HG03064 (cell line): Measurements from ENCODE around the gene CREBBP.

ENCODE experiments used
- ATAC-seq: cut with Tn5 transposase; IDR thresholded peaks from one replicate; pipeline ENCODE4 v1.9.1; 2021; ENCODE audit warnings: low read depth; ENCODE audit not compliant: unreplicated experiment

CREBBP gene

GRCh38 chr16:3744018-3744417 is 136.5 kb downstream of the CREBBP start:
- ATAC-seq: no peak

- no peak for ATAC-seq
These were observed 139.6 kb downstream of the CREBBP start for GRCh38 chr16:3740934-3741333.

GRCh38 chr16:3740186-3740585 is 140.3 kb downstream of the CREBBP start:
- no peak for ATAC-seq

DNA sequence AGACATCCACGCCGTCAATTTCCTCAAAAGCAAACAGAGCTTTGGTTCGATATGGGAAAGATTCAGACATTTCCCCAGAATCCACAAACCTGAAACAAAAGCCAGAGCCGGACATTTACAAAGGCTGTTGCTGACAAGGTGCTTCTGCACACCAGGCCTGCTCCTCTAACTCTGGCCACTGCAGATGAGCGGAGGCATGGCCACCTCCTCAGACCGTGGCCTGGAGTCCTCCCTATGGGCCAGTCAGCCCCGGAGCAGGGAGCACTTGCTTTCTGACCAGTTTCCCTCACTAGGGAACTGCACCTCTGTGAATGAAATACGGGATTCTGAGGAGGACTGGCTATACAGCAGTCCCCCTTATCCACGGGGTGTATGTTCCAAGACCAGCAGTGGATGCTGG is 140.9 kb downstream of the CREBBP start:
- no peak for ATAC-seq

DNA sequence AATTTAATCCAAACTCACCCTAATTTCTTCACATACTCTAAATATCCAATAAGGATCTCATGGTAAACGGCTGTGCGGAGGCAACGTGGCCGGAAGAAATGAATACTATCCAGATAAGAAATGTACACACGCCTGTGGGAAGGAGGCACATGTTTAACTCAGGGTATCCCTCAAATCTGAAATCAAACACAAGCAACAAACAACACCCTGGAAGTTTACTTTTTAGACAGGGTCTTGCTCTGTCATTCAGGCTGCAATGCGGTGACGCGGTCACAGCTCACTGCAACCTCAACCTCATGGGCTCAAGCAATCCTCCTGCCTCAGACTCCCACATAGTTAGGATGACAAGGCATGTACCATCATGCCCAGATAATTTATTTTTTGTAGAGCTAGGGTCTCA is 142.0 kb downstream of the CREBBP start:
- ATAC-seq: no peak

DNA sequence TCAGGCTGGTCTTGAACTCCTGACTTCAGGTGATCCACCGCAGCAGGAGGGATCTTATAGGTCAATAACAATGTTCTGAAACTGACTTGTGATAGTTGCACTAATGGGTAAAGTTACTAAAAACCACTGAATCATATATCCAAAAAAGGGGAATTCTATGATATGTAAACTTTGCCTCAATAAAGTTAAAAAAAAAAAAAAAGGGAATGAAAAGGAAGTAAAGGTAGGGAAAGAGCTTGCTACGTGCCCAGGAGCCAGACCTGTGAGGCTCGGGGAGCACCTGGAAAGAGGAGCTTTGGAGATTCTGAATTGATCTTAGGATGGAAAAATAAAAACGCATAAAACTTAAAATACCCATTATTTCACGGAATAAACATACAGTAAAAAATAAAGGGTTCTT is 142.4 kb downstream of the CREBBP start:
- ATAC-seq: no peak

- no peak for ATAC-seq
These were observed 143.3 kb downstream of the CREBBP start for GRCh38 chr16:3737181-3737580.

GRCh38 chr16:3736116-3736515 is 144.4 kb downstream of the CREBBP start:
- ATAC-seq: no peak

DNA sequence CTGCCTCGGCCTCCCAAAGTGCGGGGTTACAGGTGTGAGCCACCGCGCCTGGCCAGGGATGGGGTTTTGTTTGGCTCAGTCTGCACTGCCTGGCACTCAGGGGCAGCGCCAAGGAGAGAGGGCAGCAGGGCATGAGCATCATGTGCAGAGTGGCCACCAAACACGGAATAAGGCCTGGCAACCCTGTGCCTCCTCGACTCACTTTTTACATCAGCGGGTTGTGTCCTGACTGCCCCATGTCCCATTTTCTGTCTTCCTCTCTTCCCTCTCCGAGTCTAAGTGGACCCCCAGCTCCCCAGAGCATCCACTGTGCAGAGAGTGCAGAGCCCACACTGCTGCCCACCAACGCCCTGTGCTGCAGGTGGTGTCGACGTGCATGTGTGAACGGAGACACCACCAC is 145.0 kb downstream of the CREBBP start:
- ATAC-seq: no peak

DNA sequence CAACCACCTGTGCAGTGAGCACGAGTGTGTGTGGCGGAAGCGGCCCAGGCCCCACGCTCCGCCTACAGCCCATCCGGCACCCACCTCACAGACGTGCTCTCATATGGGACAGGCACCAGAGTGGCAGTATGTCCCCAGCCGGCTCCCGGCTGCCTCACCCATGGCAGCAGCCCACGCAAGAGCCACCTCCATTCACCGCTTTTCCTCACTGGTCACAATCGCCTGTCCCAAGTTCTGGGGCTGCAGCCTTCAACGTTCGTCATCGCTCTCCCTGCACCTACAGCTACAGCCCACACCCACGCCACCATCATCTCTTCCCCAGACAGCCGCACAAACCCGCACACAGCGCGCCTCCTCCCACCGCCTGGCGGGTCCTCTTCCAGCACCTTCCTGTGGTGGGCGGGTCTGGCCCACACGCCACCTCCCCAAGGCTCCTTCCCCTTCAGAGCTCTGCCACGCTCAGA is 145.7 kb downstream of the CREBBP start:
- ATAC-seq: no peak

GRCh38 chr16:3734084-3734757 is 146.3 kb downstream of the CREBBP start:
- ATAC-seq: no peak

DNA sequence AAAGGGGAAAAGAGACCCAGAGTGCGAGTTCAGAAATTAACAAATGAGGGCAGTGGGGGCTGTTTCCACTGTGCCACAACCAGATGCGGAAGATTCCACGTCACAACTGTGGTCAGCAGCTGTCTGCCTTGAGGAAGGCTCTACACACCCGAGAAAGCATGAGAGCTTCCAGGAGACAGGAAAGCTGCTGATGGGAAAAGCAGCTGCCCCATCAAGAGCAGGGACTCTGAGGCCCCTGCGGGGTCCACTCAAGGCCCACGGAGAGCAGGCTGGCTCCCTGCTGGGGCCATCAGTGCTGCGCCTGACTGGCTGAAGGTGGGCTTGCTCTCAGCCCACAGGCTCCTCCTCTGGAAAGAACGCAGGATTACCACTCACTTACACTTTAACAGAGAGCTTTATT is 148.3 kb downstream of the CREBBP start:
- no peak for ATAC-seq

GRCh38 chr16:3731126-3731935 is 149.2 kb downstream of the CREBBP start:
- ATAC-seq: no peak

- no peak for ATAC-seq
These were observed 150.1 kb downstream of the CREBBP start for GRCh38 chr16:3730161-3731125.

- ATAC-seq: no peak
These were observed 151.1 kb downstream of the CREBBP start for GRCh38 chr16:3729161-3730112.

DNA sequence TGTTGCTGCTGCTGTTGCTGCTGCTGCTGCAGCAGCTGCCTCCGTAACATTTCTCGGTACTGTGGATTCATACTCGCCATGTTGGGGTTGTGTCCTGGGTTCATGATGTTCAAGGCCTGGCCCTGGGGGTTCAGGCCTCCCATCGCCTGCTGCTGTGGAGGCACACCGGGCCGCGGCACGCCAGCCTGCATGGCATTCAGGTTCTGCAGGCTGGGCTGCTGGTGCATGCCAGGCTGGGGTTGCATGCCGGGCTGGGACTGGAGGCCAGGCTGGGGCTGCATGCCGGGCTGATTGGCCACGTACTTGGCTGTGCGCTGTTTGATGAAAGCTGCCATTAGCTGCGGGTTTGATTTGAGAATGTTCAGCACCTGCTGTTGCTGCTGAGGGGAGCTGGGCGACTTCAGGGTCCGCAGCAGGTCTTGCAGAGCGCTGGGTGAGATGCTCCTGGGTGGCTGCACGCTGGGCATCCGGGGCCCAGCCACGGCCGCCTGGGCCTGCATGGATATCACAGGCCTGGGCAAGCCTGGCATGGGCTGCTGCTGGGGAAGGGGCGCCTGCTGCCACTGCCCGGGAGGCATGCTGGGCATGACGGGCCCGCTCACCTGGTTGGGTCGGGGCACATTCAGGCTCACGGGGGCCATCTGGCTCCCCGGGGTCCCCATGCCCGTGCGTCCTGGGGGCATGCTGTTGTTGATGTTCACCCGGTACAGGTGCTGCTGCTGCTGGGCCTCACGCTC is 151.9 kb downstream of the CREBBP start:
- no peak for ATAC-seq

- ATAC-seq: no peak
These were observed 152.6 kb downstream of the CREBBP start for GRCh38 chr16:3727806-3728381.

DNA sequence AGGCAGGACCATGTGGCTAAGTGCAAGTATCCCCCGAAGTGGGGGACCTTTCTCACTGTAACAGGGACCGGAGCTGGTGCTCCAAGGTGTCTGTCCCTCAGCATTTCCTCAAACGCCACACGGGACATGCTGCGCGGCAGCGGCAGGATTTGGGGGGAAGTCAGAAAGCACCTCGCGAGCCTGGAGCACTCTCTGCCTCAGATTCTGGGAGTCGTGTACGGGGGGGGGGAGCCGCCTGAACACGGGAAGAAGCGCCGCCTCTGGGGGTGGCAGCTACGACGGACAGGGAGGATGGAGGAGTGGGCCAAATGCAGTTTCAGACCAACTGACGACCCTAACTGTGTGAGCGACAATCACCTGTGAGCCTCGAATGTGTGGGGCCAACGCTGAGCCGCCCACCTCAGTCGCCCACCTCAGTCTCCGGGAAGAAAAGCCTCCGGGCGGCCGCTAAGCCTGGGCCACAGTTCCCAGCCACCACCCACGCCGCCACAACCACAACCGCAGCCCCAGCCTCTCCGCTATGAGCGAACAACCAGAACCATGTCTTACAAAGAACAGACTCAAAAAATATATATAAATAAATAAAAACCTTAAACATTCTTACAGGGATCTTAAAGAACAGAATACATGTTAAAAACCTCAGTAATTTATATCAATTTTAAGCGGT is 154.4 kb downstream of the CREBBP start:
- ATAC-seq: no peak
